Type B pancreatic cell (in vitro differentiated cells): Measurements from ENCODE around the gene CTRB1. TPM values are rescaled to one million over a fixed set of nuclear protein-coding genes. Genes with fewer than 3 reads are reported as not detected.

Experiments
- DNase-seq: peaks from one replicate; pipeline ENCODE4 v3.0.0; 2021; ENCODE audit warnings: mixed read lengths; ENCODE audit not compliant: unreplicated experiment; ENCODE audit errors: extremely low spot score
- H3K27ac Mint-ChIP-seq: 2 replicates; pipeline ENCODE4 v1.8.0; 2021; ENCODE audit warnings: mild to moderate bottlenecking, mixed read lengths
- H3K27me3 Mint-ChIP-seq: 2 replicates; pipeline ENCODE4 v1.8.0; 2021; ENCODE audit warnings: mixed read lengths
- H3K36me3 Mint-ChIP-seq: 2 replicates; pipeline ENCODE4 v1.8.0; 2021; ENCODE audit warnings: mixed read lengths
- H3K4me1 Mint-ChIP-seq: one replicate; pipeline ENCODE4 v1.8.0; 2021; ENCODE audit warnings: mixed read lengths; ENCODE audit not compliant: unreplicated experiment
- H3K4me3 Mint-ChIP-seq: 2 replicates; pipeline ENCODE4 v1.8.0; 2021; ENCODE audit warnings: mild to moderate bottlenecking, mixed read lengths
- H3K9me3 Mint-ChIP-seq: 2 replicates; pipeline ENCODE4 v1.8.0; 2021; ENCODE audit warnings: mixed read lengths
- CTCF ChIP-seq: fragments of 200-600 bp; sonication (generic); conservative IDR thresholded peaks from 2 replicates; pipeline ENCODE4 v1.5.0; 2021; ENCODE audit warnings: antibody characterized with exemption, mild to moderate bottlenecking
- total RNA-seq: library from RNA; stranded (reverse); gene quantifications from 2 replicates; pipeline ENCODE4 v1.2.1, GENCODE V29; 2021; ENCODE audit warnings: low replicate concordance

Gene CTRB1
- total RNA-seq, 1 donor from 2014 or later = not detected

GRCh38 chr16:75248142-75248535, 29.4 kb downstream of the CTRB1 start:
- no peaks in the 10 kb centered on the region for H3K27me3 Mint-ChIP-seq
- no peaks in the 10 kb centered on the region for H3K9me3 Mint-ChIP-seq
- H3K4me1 Mint-ChIP-seq = peaks cover 45% of the 10 kb centered on the region
- H3K27ac Mint-ChIP-seq = peak overlapping the region; percentile 88
- peaks cover 3% of the 10 kb centered on the region for H3K36me3 Mint-ChIP-seq
- no peak for TF ChIP-seq CTCF
- DNase-seq = no peak
- peak overlapping the region; percentile 68 for H3K4me3 Mint-ChIP-seq

- Mint-ChIP-seq H3K9me3 (no peaks in the 10 kb centered on the region), H3K36me3 (no peaks in the 10 kb centered on the region), H3K27ac (peak overlapping the region; percentile 88), H3K4me3 (peak overlapping the region; percentile 17), H3K4me1 (peaks cover 39% of the 10 kb centered on the region), H3K27me3 (no peaks in the 10 kb centered on the region)
- DNase-seq = no peak
- no peak for TF ChIP-seq CTCF
These were observed 30.0 kb downstream of the CTRB1 start for GRCh38 chr16:75248536-75249380.

- peak overlapping the region; percentile 4 for H3K27ac Mint-ChIP-seq
- H3K4me3 Mint-ChIP-seq = peak overlapping the region; percentile 89
- peaks cover 37% of the 10 kb centered on the region for H3K4me1 Mint-ChIP-seq
- no peak for DNase-seq
- no peak for TF ChIP-seq CTCF
- H3K36me3 Mint-ChIP-seq = no peaks in the 10 kb centered on the region
- no peaks in the 10 kb centered on the region for H3K27me3 Mint-ChIP-seq
- no peaks in the 10 kb centered on the region for H3K9me3 Mint-ChIP-seq
These were observed 30.7 kb downstream of the CTRB1 start for GRCh38 chr16:75249441-75249840.

- no peak for TF ChIP-seq CTCF
- no peaks in the 10 kb centered on the region for H3K9me3 Mint-ChIP-seq
- H3K36me3 Mint-ChIP-seq = no peaks in the 10 kb centered on the region
- H3K27me3 Mint-ChIP-seq = no peaks in the 10 kb centered on the region
- peaks cover 38% of the 10 kb centered on the region for H3K4me1 Mint-ChIP-seq
- DNase-seq = no peak
- peak overlapping the region; percentile 89 for H3K4me3 Mint-ChIP-seq
- peak overlapping the region; percentile 72 for H3K27ac Mint-ChIP-seq
These were observed 31.5 kb downstream of the CTRB1 start for GRCh38 chr16:75250089-75250808.

GRCh38 chr16:75250809-75251279, 32.1 kb downstream of the CTRB1 start:
- no peak for DNase-seq
- no peaks in the 10 kb centered on the region for H3K27me3 Mint-ChIP-seq
- no peaks in the 10 kb centered on the region for H3K36me3 Mint-ChIP-seq
- H3K4me3 Mint-ChIP-seq = peak overlapping the region; percentile 89
- TF ChIP-seq CTCF = no peak
- H3K9me3 Mint-ChIP-seq = no peaks in the 10 kb centered on the region
- peak overlapping the region; percentile 72 for H3K27ac Mint-ChIP-seq
- peaks cover 35% of the 10 kb centered on the region for H3K4me1 Mint-ChIP-seq
